Thyroid gland (tissue), 4 donors: Measurements from ENCODE around the gene GRB10. TPM values are rescaled to one million over a fixed set of nuclear protein-coding genes. Genes with fewer than 3 reads are reported as not detected.

Source experiments
- DNase-seq, 2 donors: peaks; one replicate each; pipeline ENCODE4 v3.0.0-alpha.2; 2019
- H3K27ac ChIP-seq, 3 donors: fragments of 200-600 bp; sonication (generic); 1 replicate in 2 of 3; 2 replicates in 1 of 3; pipeline ENCODE4 v1.5.1; 2016 to 2019; ENCODE audit warnings: mild to moderate bottlenecking in 1 of 3, moderate library complexity in 1 of 3
- H3K27me3 ChIP-seq: fragments of 200-600 bp; sonication (generic); one replicate; pipeline ENCODE4 v1.5.1; 2019
- H3K36me3 ChIP-seq, 2 donors: fragments of 200-600 bp; sonication (generic); one replicate each; pipeline ENCODE4 v1.5.1; 2016 to 2019
- H3K4me1 ChIP-seq, 2 donors: fragments of 200-600 bp; sonication (generic); one replicate each; pipeline ENCODE4 v1.5.1; 2017 to 2019
- H3K4me3 ChIP-seq, 3 donors: fragments of 200-600 bp; sonication (generic); replicated peaks in 1 of 3; 1 replicate in 2 of 3; 2 replicates in 1 of 3; pipeline ENCODE4 v1.5.1; 2016; ENCODE audit warnings: mild to moderate bottlenecking in 1 of 3
- H3K9me3 ChIP-seq: fragments of 200-600 bp; sonication (generic); one replicate; pipeline ENCODE4 v1.5.1; 2017
- CTCF ChIP-seq, 6 experiments: fragments of 200-600 bp in 3 of 6; fragments of 450-650 bp in 3 of 6; sonication (generic) in 3 of 6; IDR thresholded peaks; one replicate each; pipeline ENCODE4 v1.5.1; 2016 to 2019; ENCODE audit warnings: antibody characterized with exemption in 6 of 6, mild to moderate bottlenecking in 2 of 6, inconsistent platforms in 1 of 6, moderate library complexity in 1 of 6
- POLR2A ChIP-seq, 2 donors: fragments of 450-650 bp; IDR thresholded peaks; one replicate each; pipeline ENCODE4 v1.6.1; 2017; ENCODE audit warnings: antibody characterized with exemption in 2 of 2, mild to moderate bottlenecking in 2 of 2, moderate library complexity in 1 of 2
- WGBS, 2 donors: methylation state at CpG; one replicate each; pipeline ENCODE4 v1.1.5; 2017; 5-methylcytosine and 5-hydroxymethylcytosine counted together
- intact Hi-C: fragments of 100-400 bp; cut with DNase I; formaldehyde crosslinking; loops from one replicate; pipeline ENCODE4 v1.15.1; 2023
- total RNA-seq, 4 donors: library from RNA; depleted of rRNA; stranded (reverse); fragments of >200 nt; gene quantifications; one replicate each; pipeline ENCODE4 v1.2.3, GENCODE V29; 2016

The GRB10 gene
- total RNA-seq, 4 donors from 2014 or later = 21.3 to 99.2 (median 39.6) TPM

- H3K4me1 ChIP-seq = no peaks in the 10 kb centered on the region
- TF ChIP-seq POLR2A (IDR thresholded peaks at IDR 0.05) (no peak), CTCF (IDR thresholded peaks at IDR 0.05) (no peak)
- no peaks in the 10 kb centered on the region for H3K36me3 ChIP-seq
- WGBS, 2 donors = 72 to 79% methylated on average over 5 of the region's 5 CpGs
- H3K4me3 ChIP-seq = no peak overlapping the region
- H3K27ac ChIP-seq = no peak overlapping the region
- H3K27me3 ChIP-seq = no peaks in the 10 kb centered on the region
- intact Hi-C loops = no loop called here
- DNase-seq = no peak
- H3K9me3 ChIP-seq = no peaks in the 10 kb centered on the region
Measured at GRCh38 chr7:50618281-50618680, 164.4 kb downstream of the GRB10 start.

GRCh38 chr7:50615519-50616080, 167.1 kb downstream of the GRB10 start:
- Histone ChIP-seq H3K27ac (no peak overlapping the region), H3K9me3 (no peaks in the 10 kb centered on the region), H3K4me3 (no peak overlapping the region), H3K36me3 (peaks cover 0 to 4% of the 10 kb centered on the region in 2 donors), H3K27me3 (no peaks in the 10 kb centered on the region), H3K4me1 (no peaks in the 10 kb centered on the region)
- no peak for DNase-seq
- TF ChIP-seq POLR2A (IDR thresholded peaks at IDR 0.05) (no peak), CTCF (IDR thresholded peaks at IDR 0.05) (no peak)
- WGBS, 2 donors = 84 to 97% methylated on average over 4 to 5 of the region's 5 CpGs
- intact Hi-C loops = no loop called here

DNA sequence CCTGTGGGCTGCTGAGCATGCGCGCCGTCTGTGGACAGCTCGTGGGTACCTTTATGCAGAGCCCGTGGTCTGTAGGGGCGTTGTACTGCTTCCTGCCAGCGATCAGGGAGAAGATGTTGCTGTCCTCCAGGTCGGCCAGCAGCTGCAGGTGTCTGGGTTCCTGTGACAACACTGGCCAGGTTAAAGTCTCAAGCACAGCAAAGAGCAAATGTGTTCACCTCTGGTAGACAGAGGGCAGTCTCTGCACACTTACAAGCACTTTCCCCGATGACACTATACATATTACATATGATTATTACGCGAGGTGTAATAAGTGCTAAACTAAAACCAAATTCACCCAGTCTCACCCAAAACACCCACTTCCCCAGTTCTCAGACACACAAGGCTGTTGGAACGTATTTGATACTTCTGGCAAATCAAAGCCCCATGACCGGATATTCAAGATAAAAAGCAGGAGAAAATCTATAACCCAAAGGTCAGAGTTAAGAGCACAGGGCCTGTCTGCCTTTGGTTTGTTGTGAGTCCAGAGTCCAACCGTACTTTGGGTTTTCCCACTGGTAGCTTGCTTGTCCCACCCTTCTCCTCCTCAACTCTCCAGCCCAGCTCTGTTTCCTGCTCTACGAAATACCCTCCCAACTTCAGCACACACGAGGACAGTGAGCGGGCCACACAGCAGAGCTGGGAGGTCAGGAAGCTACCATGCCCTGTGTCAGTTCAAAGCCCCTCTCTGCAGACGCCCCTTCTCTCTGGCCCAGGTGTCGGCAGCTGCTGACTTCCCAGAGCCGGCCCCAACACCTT, 167.8 kb downstream of the GRB10 start:
- H3K36me3 ChIP-seq = peaks cover 0 to 4% of the 10 kb centered on the region in 2 donors
- 82 to 83% methylated on average over 17 to 20 of the region's 20 CpGs for WGBS, 2 donors
- intact Hi-C loops = no loop called here
- no peak overlapping the region for H3K27ac ChIP-seq
- H3K4me3 ChIP-seq = no peak overlapping the region
- no peaks in the 10 kb centered on the region for H3K9me3 ChIP-seq
- no peaks in the 10 kb centered on the region for H3K4me1 ChIP-seq
- TF ChIP-seq POLR2A (IDR thresholded peaks at IDR 0.05) (no peak), CTCF (IDR thresholded peaks at IDR 0.05) (peak in 1 of 6 experiments; percentile 6)
- H3K27me3 ChIP-seq = no peaks in the 10 kb centered on the region
- DNase-seq = no peak

DNA sequence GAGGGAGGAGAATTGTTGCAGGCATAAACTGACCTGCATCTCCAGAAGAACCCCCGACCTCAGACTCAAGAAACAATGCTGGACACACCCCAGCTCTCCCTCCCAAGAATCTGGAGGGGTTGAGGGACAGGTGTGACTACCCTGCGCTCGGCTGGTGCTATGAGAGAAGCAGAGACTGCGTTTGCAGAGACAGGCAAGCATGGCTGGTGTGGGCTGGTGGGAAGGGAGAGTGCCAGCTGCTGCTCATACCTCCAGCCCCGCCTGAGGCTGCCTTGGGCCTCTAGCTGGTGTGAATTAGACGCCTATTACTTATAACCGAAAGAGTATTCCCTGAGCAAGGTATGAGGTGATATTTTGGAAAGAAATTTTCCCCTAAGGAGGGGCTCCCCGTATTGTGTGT, 169.2 kb downstream of the GRB10 start:
- Histone ChIP-seq H3K27me3 (no peaks in the 10 kb centered on the region), H3K4me3 (no peak overlapping the region), H3K9me3 (no peaks in the 10 kb centered on the region), H3K4me1 (no peaks in the 10 kb centered on the region), H3K27ac (no peak overlapping the region), H3K36me3 (peaks cover 0 to 4% of the 10 kb centered on the region in 2 donors)
- DNase-seq = no peak
- 90 to 91% methylated on average over 8 of the region's 8 CpGs for WGBS, 2 donors
- no peak for TF ChIP-seq CTCF (IDR thresholded peaks at IDR 0.05)
- no peak for TF ChIP-seq POLR2A (IDR thresholded peaks at IDR 0.05)
- intact Hi-C loops = no loop called here

DNA sequence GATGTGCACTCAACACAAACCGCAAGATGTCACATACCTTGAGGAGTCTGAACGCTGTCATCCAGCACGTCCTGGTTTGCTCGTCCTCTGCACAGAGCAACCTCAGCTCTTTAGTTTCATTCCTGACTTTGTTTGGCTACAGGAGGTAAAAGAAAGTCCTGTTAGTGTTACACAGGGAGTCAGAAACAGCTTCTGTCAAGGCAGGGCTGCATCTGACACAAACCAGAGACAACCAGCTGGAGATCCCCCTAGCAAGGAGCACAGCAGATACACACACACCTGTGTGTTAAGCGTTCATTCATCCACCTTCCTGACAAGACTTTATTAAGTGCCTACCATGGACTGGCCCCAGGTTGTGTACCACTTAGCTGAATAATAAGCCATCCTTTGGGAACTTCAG, 170.0 kb downstream of the GRB10 start:
- no peaks in the 10 kb centered on the region for H3K9me3 ChIP-seq
- no peaks in the 10 kb centered on the region for H3K27me3 ChIP-seq
- peaks cover 0 to 4% of the 10 kb centered on the region in 2 donors for H3K36me3 ChIP-seq
- intact Hi-C loops = no loop called here
- TF ChIP-seq CTCF (IDR thresholded peaks at IDR 0.05) (no peak), POLR2A (IDR thresholded peaks at IDR 0.05) (no peak)
- no peak for DNase-seq
- 94 to 98% methylated on average over 5 of the region's 5 CpGs for WGBS, 2 donors
- H3K4me1 ChIP-seq = no peaks in the 10 kb centered on the region
- H3K27ac ChIP-seq = no peak overlapping the region
- no peak overlapping the region for H3K4me3 ChIP-seq
